ENCODE measurements around the gene ZNF862.

Gene ZNF862

DNA sequence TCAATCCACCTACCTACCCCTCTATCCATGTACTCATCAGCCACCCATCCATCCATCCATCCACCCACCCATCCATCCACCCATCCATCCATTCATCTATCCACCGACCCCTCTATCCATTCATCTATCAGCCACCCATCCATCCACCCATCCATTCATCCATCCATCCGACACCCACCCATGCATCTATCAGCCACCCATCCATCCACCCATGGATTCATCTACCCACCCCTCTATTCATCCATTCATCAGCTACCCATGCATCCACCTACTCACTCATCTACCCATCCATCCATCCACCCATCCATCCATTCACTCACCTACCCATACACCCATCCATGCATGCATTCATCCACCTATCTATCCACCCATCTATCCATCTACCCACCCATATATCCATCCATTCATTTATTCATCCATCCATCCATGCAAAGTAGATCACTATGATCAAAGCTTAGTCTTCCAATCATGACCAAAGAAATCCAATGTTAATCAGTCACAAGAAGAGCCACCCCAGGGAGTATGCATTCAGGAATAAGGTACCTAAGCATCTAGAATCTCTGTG, 37.1 kb upstream of the ZNF862 start:
- TF ChIP-seq SNAI2 (CRISPR knock-in tag; IDR thresholded peaks at IDR 0.05) (no peak), TCF4 (CRISPR knock-in tag; IDR thresholded peaks at IDR 0.05; ENCODE audit: borderline replicate concordance) (no peak), ESRRG (CRISPR knock-in tag; IDR thresholded peaks at IDR 0.05) (no peak), ISL1 (CRISPR knock-in tag; IDR thresholded peaks at IDR 0.05) (no peak), RARB (CRISPR knock-in tag; IDR thresholded peaks at IDR 0.05) (no peak), ZFP3 (CRISPR knock-in tag; IDR thresholded peaks at IDR 0.05) (no peak)
- TF ChIP-seq, protein P1, sequence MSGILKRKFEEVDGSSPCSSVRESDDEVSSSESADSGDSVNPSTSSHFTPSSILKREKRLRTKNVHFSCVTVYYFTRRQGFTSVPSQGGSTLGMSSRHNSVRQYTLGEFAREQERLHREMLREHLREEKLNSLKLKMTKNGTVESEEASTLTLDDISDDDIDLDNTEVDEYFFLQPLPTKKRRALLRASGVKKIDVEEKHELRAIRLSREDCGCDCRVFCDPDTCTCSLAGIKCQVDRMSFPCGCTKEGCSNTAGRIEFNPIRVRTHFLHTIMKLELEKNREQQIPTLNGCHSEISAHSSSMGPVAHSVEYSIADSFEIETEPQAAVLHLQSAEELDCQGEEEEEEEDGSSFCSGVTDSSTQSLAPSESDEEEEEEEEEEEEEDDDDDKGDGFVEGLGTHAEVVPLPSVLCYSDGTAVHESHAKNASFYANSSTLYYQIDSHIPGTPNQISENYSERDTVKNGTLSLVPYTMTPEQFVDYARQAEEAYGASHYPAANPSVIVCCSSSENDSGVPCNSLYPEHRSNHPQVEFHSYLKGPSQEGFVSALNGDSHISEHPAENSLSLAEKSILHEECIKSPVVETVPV (CRISPR knock-in tag; IDR thresholded peaks at IDR 0.05): no peak
- ATAC-seq: no peak

DNA sequence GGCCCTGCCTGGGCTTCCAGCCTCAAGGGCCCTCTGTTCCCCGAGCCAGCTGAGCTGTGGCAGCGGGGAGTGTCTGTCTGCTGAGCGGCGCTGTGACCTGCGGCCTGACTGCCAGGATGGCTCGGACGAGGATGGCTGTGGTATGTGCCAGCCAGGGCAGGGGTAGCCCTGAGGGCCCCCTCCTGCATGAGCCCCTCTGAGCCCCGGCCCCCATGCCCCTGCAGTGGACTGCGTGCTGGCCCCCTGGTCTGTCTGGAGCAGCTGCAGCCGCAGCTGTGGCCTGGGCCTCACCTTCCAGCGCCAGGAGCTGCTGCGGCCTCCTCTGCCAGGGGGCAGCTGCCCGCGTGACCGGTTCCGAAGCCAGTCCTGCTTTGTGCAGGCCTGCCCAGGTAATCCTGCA, 36.4 kb upstream of the ZNF862 start:
- no peak for TF ChIP-seq ZC3H10 (CRISPR knock-in tag; IDR thresholded peaks at IDR 0.05)
- ATAC-seq: no peak

DNA sequence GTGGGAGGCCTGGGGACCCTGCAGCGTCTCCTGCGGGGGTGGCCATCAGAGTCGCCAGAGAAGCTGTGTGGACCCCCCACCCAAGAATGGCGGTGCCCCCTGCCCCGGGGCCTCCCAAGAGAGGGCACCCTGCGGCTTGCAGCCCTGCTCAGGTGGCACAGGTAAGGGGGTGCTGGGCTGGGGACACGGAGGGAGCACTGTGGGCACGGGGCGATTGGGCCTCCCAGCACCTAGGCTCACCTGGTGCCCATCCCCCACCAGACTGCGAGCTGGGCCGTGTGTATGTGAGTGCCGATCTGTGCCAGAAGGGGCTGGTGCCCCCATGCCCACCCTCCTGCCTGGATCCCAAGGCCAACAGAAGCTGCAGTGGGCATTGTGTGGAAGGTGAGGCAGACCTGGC, 35.2 kb upstream of the ZNF862 start:
- no peak for ATAC-seq

DNA sequence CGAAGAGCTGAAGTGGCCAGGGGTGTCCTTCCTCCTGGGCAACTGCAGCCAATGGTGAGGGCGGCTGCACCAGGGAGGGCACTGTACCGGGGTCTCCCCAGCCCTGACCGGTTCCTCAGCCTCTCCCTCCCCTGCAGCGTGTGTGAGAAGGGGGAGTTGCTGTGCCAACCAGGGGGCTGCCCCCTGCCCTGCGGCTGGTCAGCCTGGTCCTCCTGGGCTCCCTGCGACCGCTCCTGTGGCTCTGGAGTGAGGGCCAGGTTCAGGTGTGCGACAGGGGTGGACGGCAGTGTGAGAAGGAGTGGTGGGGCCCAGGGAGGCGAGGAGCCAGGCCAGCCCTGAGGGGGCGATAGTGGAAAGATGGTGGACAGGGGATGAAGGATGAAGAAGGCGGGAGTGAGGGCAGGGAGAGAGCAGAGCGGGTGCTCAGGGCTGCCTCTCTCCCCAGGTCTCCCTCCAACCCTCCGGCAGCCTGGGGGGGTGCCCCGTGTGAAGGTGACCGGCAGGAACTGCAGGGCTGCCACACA, 34.6 kb upstream of the ZNF862 start:
- ATAC-seq: peak; percentile 5; the same call in 1 of the 3 replicates
- no peak for TF ChIP-seq PPARA (CRISPR knock-in tag; IDR thresholded peaks at IDR 0.05; ENCODE audit: borderline replicate concordance)
- no peak for TF ChIP-seq ZFP30 (CRISPR knock-in tag; IDR thresholded peaks at IDR 0.05)
- no peak for TF ChIP-seq GLIS3 (CRISPR knock-in tag; IDR thresholded peaks at IDR 0.05)
- no peak for TF ChIP-seq ZNF565 (CRISPR knock-in tag; conservative IDR thresholded peaks at IDR 0.05; ENCODE audit: low read depth)
- no peak for TF ChIP-seq ZNF70 (CRISPR knock-in tag; IDR thresholded peaks at IDR 0.05)
- no peak for TF ChIP-seq OSR1 (CRISPR knock-in tag; IDR thresholded peaks at IDR 0.05)
- TF ChIP-seq, protein P2, sequence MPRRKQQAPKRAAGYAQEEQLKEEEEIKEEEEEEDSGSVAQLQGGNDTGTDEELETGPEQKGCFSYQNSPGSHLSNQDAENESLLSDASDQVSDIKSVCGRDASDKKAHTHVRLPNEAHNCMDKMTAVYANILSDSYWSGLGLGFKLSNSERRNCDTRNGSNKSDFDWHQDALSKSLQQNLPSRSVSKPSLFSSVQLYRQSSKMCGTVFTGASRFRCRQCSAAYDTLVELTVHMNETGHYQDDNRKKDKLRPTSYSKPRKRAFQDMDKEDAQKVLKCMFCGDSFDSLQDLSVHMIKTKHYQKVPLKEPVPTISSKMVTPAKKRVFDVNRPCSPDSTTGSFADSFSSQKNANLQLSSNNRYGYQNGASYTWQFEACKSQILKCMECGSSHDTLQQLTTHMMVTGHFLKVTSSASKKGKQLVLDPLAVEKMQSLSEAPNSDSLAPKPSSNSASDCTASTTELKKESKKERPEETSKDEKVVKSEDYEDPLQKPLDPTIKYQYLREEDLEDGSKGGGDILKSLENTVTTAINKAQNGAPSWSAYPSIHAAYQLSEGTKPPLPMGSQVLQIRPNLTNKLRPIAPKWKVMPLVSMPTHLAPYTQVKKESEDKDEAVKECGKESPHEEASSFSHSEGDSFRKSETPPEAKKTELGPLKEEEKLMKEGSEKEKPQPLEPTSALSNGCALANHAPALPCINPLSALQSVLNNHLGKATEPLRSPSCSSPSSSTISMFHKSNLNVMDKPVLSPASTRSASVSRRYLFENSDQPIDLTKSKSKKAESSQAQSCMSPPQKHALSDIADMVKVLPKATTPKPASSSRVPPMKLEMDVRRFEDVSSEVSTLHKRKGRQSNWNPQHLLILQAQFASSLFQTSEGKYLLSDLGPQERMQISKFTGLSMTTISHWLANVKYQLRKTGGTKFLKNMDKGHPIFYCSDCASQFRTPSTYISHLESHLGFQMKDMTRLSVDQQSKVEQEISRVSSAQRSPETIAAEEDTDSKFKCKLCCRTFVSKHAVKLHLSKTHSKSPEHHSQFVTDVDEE (CRISPR knock-in tag; IDR thresholded peaks at IDR 0.05): no peak
- no peak for TF ChIP-seq RARB (CRISPR knock-in tag; IDR thresholded peaks at IDR 0.05)
- no peak for TF ChIP-seq BACH2 (CRISPR knock-in tag; IDR thresholded peaks at IDR 0.05; ENCODE audit: borderline replicate concordance)
- no peak for TF ChIP-seq TOX (CRISPR knock-in tag; IDR thresholded peaks at IDR 0.05; ENCODE audit: borderline replicate concordance)

More for the DNA sequence above, 35.2 kb upstream of the ZNF862 start:
- TF ChIP-seq ZNF8 (CRISPR knock-in tag; IDR thresholded peaks at IDR 0.05) (no peak), ZFP30 (CRISPR knock-in tag; IDR thresholded peaks at IDR 0.05) (no peak), ZFP3 (CRISPR knock-in tag; IDR thresholded peaks at IDR 0.05) (no peak), CSDC2 (CRISPR knock-in tag; IDR thresholded peaks at IDR 0.05) (no peak), PPARA (CRISPR knock-in tag; IDR thresholded peaks at IDR 0.05; ENCODE audit: borderline replicate concordance) (no peak), ZNF565 (CRISPR knock-in tag; conservative IDR thresholded peaks at IDR 0.05; ENCODE audit: low read depth) (no peak), ISL1 (CRISPR knock-in tag; IDR thresholded peaks at IDR 0.05) (no peak), BACH2 (CRISPR knock-in tag; IDR thresholded peaks at IDR 0.05; ENCODE audit: borderline replicate concordance) (no peak), OSR1 (CRISPR knock-in tag; IDR thresholded peaks at IDR 0.05) (no peak), RARB (CRISPR knock-in tag; IDR thresholded peaks at IDR 0.05) (no peak), ESRRG (CRISPR knock-in tag; IDR thresholded peaks at IDR 0.05) (no peak), SNAI2 (CRISPR knock-in tag; IDR thresholded peaks at IDR 0.05) (no peak), GLIS3 (CRISPR knock-in tag; IDR thresholded peaks at IDR 0.05) (no peak)
- TF ChIP-seq, protein P3, sequence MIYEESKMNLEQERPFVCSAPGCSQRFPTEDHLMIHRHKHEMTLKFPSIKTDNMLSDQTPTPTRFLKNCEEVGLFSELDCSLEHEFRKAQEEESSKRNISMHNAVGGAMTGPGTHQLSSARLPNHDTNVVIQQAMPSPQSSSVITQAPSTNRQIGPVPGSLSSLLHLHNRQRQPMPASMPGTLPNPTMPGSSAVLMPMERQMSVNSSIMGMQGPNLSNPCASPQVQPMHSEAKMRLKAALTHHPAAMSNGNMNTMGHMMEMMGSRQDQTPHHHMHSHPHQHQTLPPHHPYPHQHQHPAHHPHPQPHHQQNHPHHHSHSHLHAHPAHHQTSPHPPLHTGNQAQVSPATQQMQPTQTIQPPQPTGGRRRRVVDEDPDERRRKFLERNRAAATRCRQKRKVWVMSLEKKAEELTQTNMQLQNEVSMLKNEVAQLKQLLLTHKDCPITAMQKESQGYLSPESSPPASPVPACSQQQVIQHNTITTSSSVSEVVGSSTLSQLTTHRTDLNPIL (CRISPR knock-in tag; IDR thresholded peaks at IDR 0.05; ENCODE audit: low read depth): no peak
- TF ChIP-seq, protein P1 (CRISPR knock-in tag; IDR thresholded peaks at IDR 0.05): no peak

All from SK-N-SH treated with all-trans-retinoic acid at 6 μM for 48 hours (cell line).